OCI-LY3 (cell line): Measurements from ENCODE around the gene RAB20.

Experiments
- H2AFZ ChIP-seq: fragments of 200-600, 300-600 bp; shearing (Covaris generic); 2 replicates; pipeline ENCODE4 v1.6.0; 2014; ENCODE audit warnings: antibody characterized with exemption, low read depth, low read length
- H3K27ac ChIP-seq: fragments of 200-600, 300-600 bp; sonication (generic); 2 replicates; pipeline ENCODE4 v1.5.1; 2014; ENCODE audit warnings: mild to moderate bottlenecking, low read length, moderate library complexity, mixed read lengths
- H3K27me3 ChIP-seq: fragments of 200-600, 300-600 bp; sonication (generic); 2 replicates; pipeline ENCODE4 v1.6.1; 2014; ENCODE audit warnings: low read depth, low read length, mixed read lengths
- H3K36me3 ChIP-seq: fragments of 200-600, 300-600 bp; sonication (generic); replicated peaks from 2 replicates; pipeline ENCODE3; 2014; ENCODE audit warnings: low read depth, low read length, mixed read lengths
- H3K4me1 ChIP-seq: fragments of 300-600, 200-600 bp; sonication (generic); 2 replicates; pipeline ENCODE4 v1.6.1; 2014; ENCODE audit warnings: low read length, mixed read lengths
- H3K4me2 ChIP-seq: fragments of 200-600, 300-600 bp; sonication (generic); 2 replicates; pipeline ENCODE4 v1.6.1; 2014; ENCODE audit warnings: low read length, mixed read lengths
- H3K4me3 ChIP-seq: fragments of 300-600, 200-600 bp; sonication (generic); 2 replicates; pipeline ENCODE4 v1.5.1; 2014; ENCODE audit warnings: antibody characterized with exemption, mild to moderate bottlenecking, low read length, moderate library complexity
- H3K79me2 ChIP-seq: fragments of 300-600, 200-600 bp; shearing (Covaris generic); 2 replicates; pipeline ENCODE4 v1.6.1; 2014; ENCODE audit warnings: mild to moderate bottlenecking, low read length, mixed read lengths
- H3K9ac ChIP-seq: fragments of 300-600, 200-600 bp; shearing (Covaris generic); 2 replicates; pipeline ENCODE4 v1.6.0; 2014; ENCODE audit warnings: mild to moderate bottlenecking, low read length, moderate library complexity
- H3K9me3 ChIP-seq: fragments of 200-600, 300-600 bp; shearing (Covaris generic); 2 replicates; pipeline ENCODE4 v1.6.1; 2014; ENCODE audit warnings: low read length, mixed read lengths; ENCODE audit not compliant: insufficient read depth
- H4K20me1 ChIP-seq: fragments of 200-600, 300-600 bp; sonication (generic); 2 replicates; pipeline ENCODE4 v1.6.1; 2016; ENCODE audit warnings: low read length, mixed read lengths; ENCODE audit not compliant: insufficient read depth
- EZH2phosphoT487 ChIP-seq: fragments of 200-600 bp; shearing (Covaris generic); IDR thresholded peaks from 2 replicates; pipeline ENCODE4 v1.6.1; 2018; ENCODE audit warnings: antibody characterized with exemption, mixed run types, low read depth
- TF ChIP-seq, protein P1 (sequence below): fragments of 200-600, 300-600 bp; sonication (generic); IDR thresholded peaks from 2 replicates; pipeline ENCODE4 v1.5.1; 2014; ENCODE audit warnings: antibody characterized with exemption, low read length, low read depth

RAB20 gene

DNA sequence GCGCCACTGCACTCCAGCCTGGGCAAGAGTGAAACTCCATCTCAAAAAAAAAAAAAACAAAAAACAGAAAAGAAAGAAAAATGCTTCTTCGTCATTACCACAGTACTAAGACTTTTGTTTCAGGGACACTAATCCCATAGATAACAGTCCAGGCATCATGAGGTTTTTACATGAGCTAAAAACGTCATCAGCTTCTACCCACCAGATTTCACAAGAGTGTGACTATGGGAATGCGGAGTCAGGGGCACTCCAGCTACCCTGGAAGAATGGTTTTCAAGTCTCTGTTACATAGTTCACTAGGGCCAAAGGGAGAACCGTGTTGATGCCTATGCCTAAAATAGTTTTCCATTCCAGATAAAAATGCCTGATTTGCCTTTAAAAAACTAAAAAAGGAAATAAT lies 33.2 kb downstream of the RAB20 start:
- peaks cover 37% of the 10 kb centered on the region for H3K27me3 ChIP-seq
- H3K9ac ChIP-seq: no peak overlapping the region
- peaks cover 7% of the 10 kb centered on the region for H3K4me1 ChIP-seq
- H3K27ac ChIP-seq: no peak overlapping the region
- no peak overlapping the region for H3K4me2 ChIP-seq
- TF ChIP-seq, protein P1, sequence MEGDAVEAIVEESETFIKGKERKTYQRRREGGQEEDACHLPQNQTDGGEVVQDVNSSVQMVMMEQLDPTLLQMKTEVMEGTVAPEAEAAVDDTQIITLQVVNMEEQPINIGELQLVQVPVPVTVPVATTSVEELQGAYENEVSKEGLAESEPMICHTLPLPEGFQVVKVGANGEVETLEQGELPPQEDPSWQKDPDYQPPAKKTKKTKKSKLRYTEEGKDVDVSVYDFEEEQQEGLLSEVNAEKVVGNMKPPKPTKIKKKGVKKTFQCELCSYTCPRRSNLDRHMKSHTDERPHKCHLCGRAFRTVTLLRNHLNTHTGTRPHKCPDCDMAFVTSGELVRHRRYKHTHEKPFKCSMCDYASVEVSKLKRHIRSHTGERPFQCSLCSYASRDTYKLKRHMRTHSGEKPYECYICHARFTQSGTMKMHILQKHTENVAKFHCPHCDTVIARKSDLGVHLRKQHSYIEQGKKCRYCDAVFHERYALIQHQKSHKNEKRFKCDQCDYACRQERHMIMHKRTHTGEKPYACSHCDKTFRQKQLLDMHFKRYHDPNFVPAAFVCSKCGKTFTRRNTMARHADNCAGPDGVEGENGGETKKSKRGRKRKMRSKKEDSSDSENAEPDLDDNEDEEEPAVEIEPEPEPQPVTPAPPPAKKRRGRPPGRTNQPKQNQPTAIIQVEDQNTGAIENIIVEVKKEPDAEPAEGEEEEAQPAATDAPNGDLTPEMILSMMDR: no peak
- TF ChIP-seq EZH2phosphoT487: no peak
- H2AFZ ChIP-seq: no peak overlapping the region
- H3K79me2 ChIP-seq: no peaks in the 10 kb centered on the region
- H3K4me3 ChIP-seq: no peak overlapping the region
- no peaks in the 10 kb centered on the region for H3K36me3 ChIP-seq
- H4K20me1 ChIP-seq: no peaks in the 10 kb centered on the region
- no peaks in the 10 kb centered on the region; the same call in 1 of the 2 replicates for H3K9me3 ChIP-seq

DNA sequence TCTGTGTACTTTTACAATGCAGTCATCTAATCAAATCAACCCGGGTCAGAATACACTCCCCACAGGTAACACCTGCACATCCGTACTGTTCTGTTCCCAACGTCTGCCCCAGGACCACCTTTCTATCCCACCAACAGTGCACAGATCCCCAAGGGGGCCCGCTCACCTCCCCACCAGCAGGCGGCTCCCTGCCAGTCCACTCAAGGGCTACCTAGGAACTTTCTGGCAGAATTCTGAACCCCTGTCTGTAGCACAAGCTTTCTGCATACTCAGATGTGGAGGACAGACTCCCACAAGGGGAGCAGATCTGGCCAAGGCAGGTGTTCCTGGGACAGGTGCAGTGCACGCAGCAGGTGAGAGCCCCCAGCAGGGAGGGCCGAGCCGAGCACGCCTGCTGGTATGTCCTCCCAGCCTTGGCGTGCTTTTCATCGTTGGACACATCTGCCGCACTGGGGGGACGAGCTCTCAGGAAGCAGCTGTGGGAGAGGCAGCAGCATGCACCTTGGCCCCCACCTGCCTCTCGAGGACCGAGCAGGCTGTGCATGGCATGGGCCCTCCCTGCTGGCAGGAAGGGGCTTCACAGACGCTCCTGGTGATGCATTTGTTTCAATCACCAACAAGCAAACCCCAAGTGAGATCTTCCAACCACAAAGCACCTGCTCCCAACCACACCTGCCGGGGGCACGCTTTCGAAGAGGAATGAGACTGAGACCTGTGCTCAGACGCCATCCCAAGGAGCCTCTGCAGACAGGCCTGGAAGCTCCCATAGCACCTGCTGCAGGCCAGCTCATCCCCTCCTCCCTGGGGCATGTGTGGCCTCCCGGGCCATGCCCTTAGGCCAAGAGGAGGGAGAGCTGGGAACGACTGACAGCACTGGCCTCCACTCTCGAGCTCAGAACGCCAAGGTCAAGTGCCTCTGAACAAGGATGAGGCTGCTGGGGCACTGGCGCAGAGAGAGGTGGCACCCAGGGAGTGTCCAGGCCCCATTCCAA lies 35.9 kb downstream of the RAB20 start:
- TF ChIP-seq, protein P1: peak; percentile 15; the same call in 1 of the 2 replicates
- TF ChIP-seq EZH2phosphoT487: no peak
- Histone ChIP-seq H3K9ac (no peak overlapping the region), H3K79me2 (no peaks in the 10 kb centered on the region), H2AFZ (no peak overlapping the region), H4K20me1 (no peaks in the 10 kb centered on the region), H3K27me3 (peaks cover 49% of the 10 kb centered on the region), H3K4me2 (peak overlapping the region; percentile 2; the same call in 1 of the 2 replicates), H3K36me3 (no peaks in the 10 kb centered on the region), H3K9me3 (no peaks in the 10 kb centered on the region), H3K4me3 (no peak overlapping the region), H3K27ac (no peak overlapping the region), H3K4me1 (peaks cover 14% of the 10 kb centered on the region)

DNA sequence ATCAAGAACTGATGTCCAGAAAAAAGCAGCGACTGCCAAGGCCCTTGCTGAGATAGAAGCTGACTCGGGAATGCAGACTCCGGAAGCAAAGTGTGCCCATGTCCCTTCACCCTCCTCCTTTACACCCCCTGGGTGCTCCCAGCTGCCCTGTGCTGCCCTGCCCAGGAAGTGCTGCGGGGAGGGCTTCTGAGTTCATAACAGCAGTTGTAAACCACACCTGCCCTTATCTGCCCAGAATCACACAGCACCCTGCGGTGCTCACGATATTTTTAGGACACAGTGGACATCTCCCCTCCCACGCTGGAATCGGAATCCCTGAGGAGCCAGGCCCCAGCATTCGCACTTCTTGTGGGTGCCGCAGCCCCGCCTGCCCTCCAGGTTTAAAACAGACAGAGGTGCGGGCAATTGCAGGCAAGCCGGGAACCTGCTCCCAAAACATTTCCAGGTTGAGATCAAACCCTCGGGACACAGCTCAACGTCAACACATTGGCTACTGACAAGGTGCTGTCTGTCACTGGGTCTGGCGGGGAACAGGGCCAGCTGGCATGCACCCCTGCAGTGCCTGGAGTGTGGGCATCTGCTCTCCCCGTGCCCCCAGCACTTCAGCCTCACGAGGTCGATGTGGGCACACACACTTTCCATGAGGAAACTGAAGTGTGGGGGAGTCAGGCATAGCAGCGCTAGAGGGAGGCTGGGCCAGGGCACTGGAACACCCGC lies 36.8 kb downstream of the RAB20 start:
- Histone ChIP-seq H3K27ac (no peak overlapping the region), H3K79me2 (no peaks in the 10 kb centered on the region), H3K27me3 (peaks cover 49% of the 10 kb centered on the region), H4K20me1 (no peaks in the 10 kb centered on the region), H3K4me3 (no peak overlapping the region), H3K9ac (no peak overlapping the region), H3K36me3 (no peaks in the 10 kb centered on the region), H3K4me1 (peaks cover 14% of the 10 kb centered on the region), H2AFZ (no peak overlapping the region), H3K4me2 (no peak overlapping the region), H3K9me3 (no peaks in the 10 kb centered on the region)
- TF ChIP-seq EZH2phosphoT487: no peak

DNA sequence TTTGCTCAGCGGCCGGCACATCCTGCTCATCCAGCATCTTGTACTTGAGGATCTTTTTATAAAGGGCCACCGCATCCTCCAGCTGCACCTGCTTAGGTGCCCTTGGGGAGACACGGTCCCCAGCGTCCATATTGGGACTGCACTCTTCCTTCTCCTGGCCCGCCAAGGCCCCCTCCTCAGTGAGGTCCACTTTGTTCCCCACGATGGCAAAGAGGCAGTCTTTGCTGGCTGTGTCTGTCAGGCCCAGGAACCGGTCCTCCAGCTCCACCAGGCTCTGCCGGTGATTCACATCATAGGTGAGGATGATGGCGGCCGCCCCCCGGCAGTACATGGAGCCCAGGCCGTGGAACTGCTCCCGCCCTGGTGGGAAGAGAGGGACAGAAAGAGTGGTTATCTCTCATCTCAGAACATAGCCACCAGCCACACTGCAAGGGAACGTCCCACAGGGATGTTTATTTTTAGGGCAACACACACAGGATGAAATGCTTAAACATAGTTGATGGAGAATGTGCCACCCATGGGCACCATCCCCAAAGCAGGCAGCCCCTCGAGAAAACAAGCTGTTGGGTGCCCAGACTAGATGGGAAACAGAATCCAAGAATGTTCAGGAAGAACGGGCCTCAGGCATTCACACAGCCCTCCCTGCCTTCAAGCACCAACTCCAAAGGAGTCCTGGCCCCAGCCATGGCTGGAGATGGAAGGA lies 37.5 kb downstream of the RAB20 start:
- H2AFZ ChIP-seq: no peak overlapping the region
- H3K27me3 ChIP-seq: peaks cover 49% of the 10 kb centered on the region
- H3K79me2 ChIP-seq: no peaks in the 10 kb centered on the region
- H3K36me3 ChIP-seq: no peaks in the 10 kb centered on the region
- peaks cover 14% of the 10 kb centered on the region for H3K4me1 ChIP-seq
- H3K9ac ChIP-seq: no peak overlapping the region
- no peak overlapping the region for H3K4me2 ChIP-seq
- H3K27ac ChIP-seq: no peak overlapping the region
- H4K20me1 ChIP-seq: no peaks in the 10 kb centered on the region
- H3K4me3 ChIP-seq: no peak overlapping the region
- H3K9me3 ChIP-seq: no peaks in the 10 kb centered on the region
- TF ChIP-seq, protein P1: no peak
- no peak for TF ChIP-seq EZH2phosphoT487
